SW 1271 (cell line): ENCODE measurements around the gene JAK2.
"Not testable (repeated sequence)": the region's sequence is repeated elsewhere in the genome, so short reads cannot be mapped to it uniquely, and the experiment has no call there.

Experiments
- DNase-seq, 2 experiments: peaks; one replicate each; lab custom pipeline; 2025; lab: John Stamatoyannopoulos, UW

JAK2 gene

GRCh38 chr9:4984621-4985385, at the start of gene JAK2:
TSS of gene JAK2 (plus strand) at chr9:4985272. CDS start at chr9:5021988, 36,716 bp downstream.
- DNase-seq: peak; percentile 33 to 65

GRCh38 chr9:4936277-4936676, 48.8 kb upstream of the JAK2 start:
- no peak for DNase-seq

GRCh38 chr9:4936823-4937222, 48.2 kb upstream of the JAK2 start:
- DNase-seq: no peak

GRCh38 chr9:4937446-4937845, 47.6 kb upstream of the JAK2 start:
- DNase-seq: no peak

- DNase-seq: no peak
Measured at GRCh38 chr9:4938496-4938895, 46.6 kb upstream of the JAK2 start.

- no peak for DNase-seq
Measured at GRCh38 chr9:4939118-4939561, 45.9 kb upstream of the JAK2 start.

- DNase-seq: not testable (repeated sequence)
Measured at GRCh38 chr9:4942042-4942691, 42.9 kb upstream of the JAK2 start.

- DNase-seq: no peak
Measured at GRCh38 chr9:4943346-4943745, 41.7 kb upstream of the JAK2 start.

GRCh38 chr9:4944431-4945211, 40.5 kb upstream of the JAK2 start:
- DNase-seq: not testable (repeated sequence)

- DNase-seq: no peak
Measured at GRCh38 chr9:4946937-4947336, 38.1 kb upstream of the JAK2 start.

- DNase-seq: no peak
Measured at GRCh38 chr9:4955836-4956235, 29.2 kb upstream of the JAK2 start.

GRCh38 chr9:4959031-4959430, 26.0 kb upstream of the JAK2 start:
- no peak for DNase-seq

- DNase-seq: no peak
Measured at GRCh38 chr9:4962085-4962484, 23.0 kb upstream of the JAK2 start.

- no peak for DNase-seq
Measured at GRCh38 chr9:4964540-4964939, 20.5 kb upstream of the JAK2 start.

GRCh38 chr9:4965174-4965821, 19.8 kb upstream of the JAK2 start:
- no peak for DNase-seq

- no peak for DNase-seq
Measured at GRCh38 chr9:4967523-4967922, 17.5 kb upstream of the JAK2 start.

- DNase-seq: no peak
Measured at GRCh38 chr9:4969130-4969529, 15.9 kb upstream of the JAK2 start.

GRCh38 chr9:4970970-4971641, 14.0 kb upstream of the JAK2 start:
- no peak for DNase-seq

- no peak for DNase-seq
Measured at GRCh38 chr9:4973246-4973645, 11.8 kb upstream of the JAK2 start.

GRCh38 chr9:4973902-4974301, 11.2 kb upstream of the JAK2 start:
- no peak for DNase-seq

GRCh38 chr9:4979239-4979638, 5.8 kb upstream of the JAK2 start:
- no peak for DNase-seq
